Measurements from ENCODE around the gene FCER2.

- TF ChIP-seq CTCF (IDR thresholded peaks at IDR 0.05), result no peak
- no peak for TF ChIP-seq POLR2A (IDR thresholded peaks at IDR 0.05)
- TF ChIP-seq POLR2AphosphoS5 (IDR thresholded peaks at IDR 0.05), result no peak
- TF ChIP-seq EP300 (IDR thresholded peaks at IDR 0.05), result no peak
Observed at GRCh38 chr19:7676854-7677253, 25.1 kb downstream of the FCER2 start, which contains the start of gene MCEMP1.
